Midbrain (tissue), 1 donor: ENCODE data around the gene ACAT2.
"Not testable (repeated sequence)": the region's sequence is repeated elsewhere in the genome, so short reads cannot be mapped to it uniquely, and the experiment has no call there.

Experiments
- DNase-seq: peaks from one replicate; lab custom pipeline; 2025; lab: John Stamatoyannopoulos, UW

The ACAT2 gene

GRCh38 chr6:159813781-159814180, 51.9 kb downstream of the ACAT2 start:
- DNase-seq = no peak

- DNase-seq = no peak
These were observed 53.6 kb downstream of the ACAT2 start for GRCh38 chr6:159815410-159815809.

GRCh38 chr6:159816775-159817174, 54.9 kb downstream of the ACAT2 start:
- not testable (repeated sequence) for DNase-seq

- no peak for DNase-seq
These were observed 56.3 kb downstream of the ACAT2 start for GRCh38 chr6:159817951-159818739.

- DNase-seq = no peak
These were observed 57.3 kb downstream of the ACAT2 start for GRCh38 chr6:159819098-159819497.

GRCh38 chr6:159819932-159820640, 58.2 kb downstream of the ACAT2 start:
- no peak for DNase-seq

GRCh38 chr6:159821122-159821521, 59.3 kb downstream of the ACAT2 start:
- DNase-seq = no peak

- no peak for DNase-seq
These were observed 59.9 kb downstream of the ACAT2 start for GRCh38 chr6:159821726-159822125.

- DNase-seq = no peak
These were observed 62.1 kb downstream of the ACAT2 start for GRCh38 chr6:159823953-159824352.

GRCh38 chr6:159824690-159825089, 62.8 kb downstream of the ACAT2 start:
- DNase-seq = not testable (repeated sequence)

- no peak for DNase-seq
These were observed 64.2 kb downstream of the ACAT2 start for GRCh38 chr6:159826004-159826403.

- no peak for DNase-seq
These were observed 65.3 kb downstream of the ACAT2 start for GRCh38 chr6:159826968-159827647.

- DNase-seq = no peak
These were observed 66.2 kb downstream of the ACAT2 start for GRCh38 chr6:159828074-159828473.
